ENCODE measurements around the gene HS3ST3A1.

Gene HS3ST3A1

GRCh38 chr17:13640551-13640950, 38.8 kb upstream of the HS3ST3A1 start:
- no peak for TF ChIP-seq CTCF (IDR thresholded peaks at IDR 0.05; ENCODE audit: extremely low read depth, missing control alignments)
- DNase-seq (ENCODE audit: low spot score): no peak

- TF ChIP-seq CTCF (IDR thresholded peaks at IDR 0.05; ENCODE audit: extremely low read depth, missing control alignments): no peak
- DNase-seq (ENCODE audit: low spot score): no peak
Observed at GRCh38 chr17:13638855-13639458, 37.2 kb upstream of the HS3ST3A1 start.

GRCh38 chr17:13636951-13637350, 35.2 kb upstream of the HS3ST3A1 start:
- TF ChIP-seq CTCF (IDR thresholded peaks at IDR 0.05; ENCODE audit: extremely low read depth, missing control alignments): no peak
- DNase-seq (ENCODE audit: low spot score): no peak

GRCh38 chr17:13635951-13636350, 34.2 kb upstream of the HS3ST3A1 start:
- no peak for TF ChIP-seq CTCF (IDR thresholded peaks at IDR 0.05; ENCODE audit: extremely low read depth, missing control alignments)
- DNase-seq (ENCODE audit: low spot score): no peak

- TF ChIP-seq CTCF (IDR thresholded peaks at IDR 0.05; ENCODE audit: extremely low read depth, missing control alignments): no peak
- no peak for DNase-seq (ENCODE audit: low spot score)
Observed at GRCh38 chr17:13634021-13634420, 32.3 kb upstream of the HS3ST3A1 start.

- no peak for DNase-seq (ENCODE audit: low spot score)
- TF ChIP-seq CTCF (IDR thresholded peaks at IDR 0.05; ENCODE audit: extremely low read depth, missing control alignments): no peak
Observed at GRCh38 chr17:13631529-13631928, 29.8 kb upstream of the HS3ST3A1 start.

GRCh38 chr17:13626703-13627102, 25.0 kb upstream of the HS3ST3A1 start:
- TF ChIP-seq CTCF (IDR thresholded peaks at IDR 0.05; ENCODE audit: extremely low read depth, missing control alignments): no peak
- DNase-seq (ENCODE audit: low spot score): no peak

All from GM20000 (cell line).